ENCODE results near the gene LRRC56. TPM values are rescaled to one million over a fixed set of nuclear protein-coding genes. Genes with fewer than 3 reads are reported as not detected.

LRRC56 gene
- total and polyA plus RNA-seq, 2 donors (not counting 1 experiment from before 2014, with no cell fraction given) = 11.8 to 15.8 TPM

GRCh38 chr11:578276-579035 is 41.1 kb downstream of the LRRC56 start:
- intact Hi-C loops (cut with micrococcal nuclease) = loop anchor here (10.0 kb wide), 1 partner anchor 806 kb away; the partner anchor contains the start of gene BRSK2
- peak overlapping the region; percentile 57 for H3K4me3 Mint-ChIP-seq

More at GRCh38 chr11:578276-579035, 41.1 kb downstream of the LRRC56 start:
- Histone ChIP-seq H3K79me2 (ENCODE audit: control insufficient read depth, insufficient read depth, low read length) (peaks cover 67% of the 10 kb centered on the region), H3K9me3 (ENCODE audit: control extremely low read depth in 1 of 3, control insufficient read depth in 2 of 3, insufficient read depth in 1 of 3, low read length in 2 of 3) (peaks cover 0 to 3% (median 0%) of the 10 kb centered on the region in 3 donors), H3K36me3 (replicated peaks in 1 of 2; ENCODE audit: control extremely low read depth in 1 of 2, control insufficient read depth in 1 of 2, extremely low read depth in 1 of 2, insufficient read depth in 2 of 2, low read length in 1 of 2) (peaks cover 1 to 13% of the 10 kb centered on the region in 2 experiments), H3K27me3 (replicated peaks in 1 of 4; ENCODE audit: control extremely low read depth in 1 of 4, control insufficient read depth in 3 of 4, insufficient read depth in 4 of 4, low read length in 3 of 4) (peaks cover 0 to 12% (median 7%) of the 10 kb centered on the region in 4 experiments), H3K4me1 (ENCODE audit: control insufficient read depth in 2 of 2, insufficient read depth in 2 of 2, low read length in 2 of 2) (peaks cover 30 to 44% of the 10 kb centered on the region in 2 donors), H4K20me1 (ENCODE audit: control insufficient read depth, insufficient read depth, low read length, poor library complexity, severe bottlenecking) (peaks cover 72% of the 10 kb centered on the region), H3K4me2 (replicated peaks; ENCODE audit: low read depth, low read length, poor library complexity, severe bottlenecking) (peak overlapping the region; percentile 95), H2AFZ (ENCODE audit: insufficient read depth, low read depth, low read length, poor library complexity, severe bottlenecking) (no peak overlapping the region), H3K4me3 (ENCODE audit: control extremely low read depth in 1 of 5, extremely low read depth in 1 of 5, insufficient read depth in 1 of 5, low read depth in 2 of 5, low read length in 4 of 5) (peak overlapping the region in 2 of 5 experiments; percentile 5 to 95), H3K27ac (ENCODE audit: low read length in 2 of 2) (no peak overlapping the region), H3K9ac (ENCODE audit: low read length) (no peak overlapping the region)
- peaks cover 46% of the 10 kb centered on the region for H3K4me1 Mint-ChIP-seq
- 84% methylated on average over 17 of the region's 21 CpGs for whole genome bisulfite sequencing (ENCODE audit: insufficient coverage)
- no peak for TF ChIP-seq EZH2 (IDR thresholded peaks at IDR 0.05; ENCODE audit: borderline replicate concordance, insufficient read depth, low read depth, low read length, poor library complexity, severe bottlenecking)
- no peak for TF ChIP-seq CTCF (IDR thresholded peaks at IDR 0.05)
- CTCF ChIA-PET = interaction anchor here (1.3 to 2.3 kb wide), 2 partner anchors 10 to 24 kb away, joined by 3 to 4 read pairs; no protein-coding TSS in a partner anchor
- H3K27ac Mint-ChIP-seq = peak overlapping the region; percentile 20
- H3K9me3 Mint-ChIP-seq (ENCODE audit: insufficient read depth) = no peaks in the 10 kb centered on the region
- POLR2A ChIA-PET = no interaction called here
- DNase-seq = no peak
- peaks cover 15% of the 10 kb centered on the region for H3K27me3 Mint-ChIP-seq
- no peak for ATAC-seq (ENCODE audit: low read depth)

Data from B cell (primary cell).